H9 (cell line): Measurements from ENCODE around the gene TEX2. TPM values are rescaled to one million over a fixed set of nuclear protein-coding genes. Genes with fewer than 3 reads are reported as not detected.

ENCODE experiments used
- DNase-seq: peaks from one replicate; pipeline ENCODE4 v3.0.0-alpha.2; 2017
- H2AFZ ChIP-seq: one replicate; pipeline ENCODE4 v1.6.1; 2013; ENCODE audit warnings: mild to moderate bottlenecking, low read length, control low read depth, moderate library complexity
- H2AK5ac ChIP-seq: 2 replicates; pipeline ENCODE4 v1.6.1; 2013; ENCODE audit warnings: low read length, control low read depth, mixed read lengths; ENCODE audit not compliant: insufficient read length
- H2BK120ac ChIP-seq: one replicate; pipeline ENCODE4 v1.6.1; 2013; ENCODE audit warnings: low read depth, mild to moderate bottlenecking, low read length, control low read depth, inconsistent platforms; ENCODE audit not compliant: poor library complexity, severe bottlenecking
- H2BK12ac ChIP-seq: 2 replicates; pipeline ENCODE4 v1.6.1; 2013; ENCODE audit warnings: low read length, control low read depth, mixed read lengths, low read depth; ENCODE audit not compliant: insufficient read length
- H2BK15ac ChIP-seq: 2 replicates; pipeline ENCODE4 v1.6.1; 2013; ENCODE audit warnings: low read depth, low read length, control low read depth
- H2BK20ac ChIP-seq: one replicate; pipeline ENCODE4 v1.6.1; 2013; ENCODE audit warnings: low read depth, mild to moderate bottlenecking, low read length, control low read depth, inconsistent platforms; ENCODE audit not compliant: poor library complexity, severe bottlenecking
- H2BK5ac ChIP-seq: 2 replicates; pipeline ENCODE4 v1.6.1; 2013; ENCODE audit warnings: low read length, control low read depth, mixed read lengths; ENCODE audit not compliant: insufficient read length
- H3K14ac ChIP-seq: 2 replicates; pipeline ENCODE4 v1.6.1; 2013; ENCODE audit warnings: low read length, control low read depth; ENCODE audit not compliant: insufficient read depth
- H3K18ac ChIP-seq: 2 replicates; pipeline ENCODE4 v1.6.1; 2013; ENCODE audit warnings: low read depth, mild to moderate bottlenecking, mixed read lengths, low read length, control low read depth; ENCODE audit not compliant: insufficient read length
- H3K23ac ChIP-seq: 2 replicates; pipeline ENCODE4 v1.6.1; 2013; ENCODE audit warnings: low read length, control low read depth, mixed read lengths, low read depth; ENCODE audit not compliant: insufficient read length
- H3K23me2 ChIP-seq: 2 replicates; pipeline ENCODE4 v1.6.1; 2013; ENCODE audit warnings: low read depth, mild to moderate bottlenecking, mixed read lengths, low read length, control low read depth; ENCODE audit not compliant: insufficient read length, poor library complexity, severe bottlenecking
- H3K27ac ChIP-seq: 2 replicates; pipeline ENCODE4 v1.5.1; 2013; ENCODE audit warnings: low read length, control low read depth, mixed read lengths, low read depth; ENCODE audit not compliant: insufficient read length
- H3K27me3 ChIP-seq: 2 replicates; pipeline ENCODE4 v1.6.1; 2013; ENCODE audit warnings: low read length, control low read depth, inconsistent platforms; ENCODE audit not compliant: insufficient read depth
- H3K4ac ChIP-seq: 2 replicates; pipeline ENCODE4 v1.6.1; 2013; ENCODE audit warnings: low read depth, mild to moderate bottlenecking, control low read depth, inconsistent platforms, low read length, moderate library complexity
- H3K4me1 ChIP-seq: 2 replicates; pipeline ENCODE4 v1.6.1; 2013; ENCODE audit warnings: low read length, control low read depth, inconsistent platforms; ENCODE audit not compliant: insufficient read depth
- H3K4me2 ChIP-seq: 2 replicates; pipeline ENCODE4 v1.6.1; 2013; ENCODE audit warnings: low read length, control low read depth, mixed read lengths; ENCODE audit not compliant: insufficient read length, insufficient read depth
- H3K56ac ChIP-seq: 2 replicates; pipeline ENCODE4 v1.6.1; 2013; ENCODE audit warnings: low read depth, mild to moderate bottlenecking, mixed read lengths, low read length, control low read depth; ENCODE audit not compliant: insufficient read length
- H3K79me1 ChIP-seq: 2 replicates; pipeline ENCODE4 v1.6.1; 2013; ENCODE audit warnings: low read depth, mild to moderate bottlenecking, moderate library complexity, low read length, control low read depth, inconsistent platforms; ENCODE audit not compliant: insufficient read depth, poor library complexity, severe bottlenecking
- H3K79me2 ChIP-seq: 2 replicates; pipeline ENCODE4 v1.6.1; 2013; ENCODE audit warnings: low read length, control low read depth, inconsistent platforms; ENCODE audit not compliant: insufficient read depth
- H3K9ac ChIP-seq: 2 replicates; pipeline ENCODE4 v1.6.1; 2013; ENCODE audit warnings: low read length, control low read depth, mixed read lengths; ENCODE audit not compliant: insufficient read length; ENCODE audit errors: extremely low read depth
- H3K9me3 ChIP-seq: one replicate; pipeline ENCODE4 v1.6.1; 2013; ENCODE audit warnings: low read depth, low read length, inconsistent platforms; ENCODE audit not compliant: control insufficient read depth
- H3T11ph ChIP-seq: one replicate; pipeline ENCODE4 v1.6.1; 2013; ENCODE audit warnings: mild to moderate bottlenecking, low read length, control low read depth, inconsistent platforms
- H4K20me1 ChIP-seq: one replicate; pipeline ENCODE4 v1.6.1; 2013; ENCODE audit not compliant: control insufficient read depth, insufficient read length, insufficient read depth
- H4K5ac ChIP-seq: 2 replicates; pipeline ENCODE4 v1.6.1; 2013; ENCODE audit warnings: low read depth, mild to moderate bottlenecking, mixed read lengths, low read length, control low read depth; ENCODE audit not compliant: insufficient read length
- H4K8ac ChIP-seq: replicated peaks from 2 replicates; pipeline ENCODE4 v1.6.1; 2013; ENCODE audit warnings: low read length, control low read depth, mixed read lengths, low read depth; ENCODE audit not compliant: insufficient read length
- H4K91ac ChIP-seq: 2 replicates; pipeline ENCODE4 v1.6.1; 2013; ENCODE audit warnings: low read depth, mild to moderate bottlenecking, moderate library complexity, mixed read lengths, low read length, control low read depth; ENCODE audit not compliant: insufficient read length
- H3K27ac Mint-ChIP-seq, 3 experiments: 2 replicates in 2 of 3; 3 replicates in 1 of 3; pipeline ENCODE4 v1.8.0; 2020 to 2021; ENCODE audit warnings: mixed read lengths in 3 of 3, mild to moderate bottlenecking in 1 of 3, moderate library complexity in 1 of 3
- H3K27me3 Mint-ChIP-seq: 2 replicates; pipeline ENCODE4 v1.8.0; 2021; ENCODE audit warnings: low read depth, mild to moderate bottlenecking, moderate library complexity, mixed read lengths
- H3K36me3 Mint-ChIP-seq, 3 experiments: 2 replicates in 2 of 3; 3 replicates in 1 of 3; pipeline ENCODE4 v1.8.0; 2020 to 2021; ENCODE audit warnings: low read depth in 3 of 3, mixed read lengths in 3 of 3; ENCODE audit not compliant: insufficient read depth in 1 of 3
- H3K4me1 Mint-ChIP-seq, 2 experiments: 2 replicates each; pipeline ENCODE4 v1.8.0; 2020; ENCODE audit warnings: mixed read lengths in 2 of 2
- H3K4me3 Mint-ChIP-seq, 2 experiments: 2 replicates in 1 of 2; 3 replicates in 1 of 2; pipeline ENCODE4 v1.8.0; 2020 to 2021; ENCODE audit warnings: mild to moderate bottlenecking in 2 of 2, mixed read lengths in 2 of 2, moderate library complexity in 1 of 2
- H3K9me3 Mint-ChIP-seq, 2 experiments: 2 replicates in 1 of 2; 3 replicates in 1 of 2; pipeline ENCODE4 v1.8.0; 2020; ENCODE audit warnings: mild to moderate bottlenecking in 2 of 2, mixed read lengths in 2 of 2, moderate library complexity in 1 of 2
- WGBS: extraction: QIAGEN DNeasy Blood & Tissue Kit; methylation state at CpG from one replicate; pipeline ENCODE4 v1.1.7; 2013; ENCODE audit warnings: missing lambda C conversion rate, low lambda C conversion rate, mixed read lengths; ENCODE audit not compliant: insufficient read length; ENCODE audit errors: extremely low coverage; 5-methylcytosine and 5-hydroxymethylcytosine counted together
- total RNA-seq: library from RNA; stranded (reverse); gene quantifications from 2 replicates; pipeline ENCODE4 v1.2.1, GENCODE V29; 2021
- TF ChIP-seq, protein P1 (sequence below): fragments of 200-600 bp; sonication (generic); conservative IDR thresholded peaks from 3 replicates; pipeline ENCODE4 v1.8.0; 2021; ENCODE audit warnings: antibody characterized with exemption, mild to moderate bottlenecking

Gene TEX2
- total RNA-seq, 1 experiment from 2014 or later = 12.2 TPM

- no peak overlapping the region for H2BK5ac ChIP-seq
- H3K79me2 ChIP-seq = no peaks in the 10 kb centered on the region
- no peak overlapping the region for H2AFZ ChIP-seq
- H4K91ac ChIP-seq = no peak overlapping the region
- DNase-seq = no peak
- no peaks in the 10 kb centered on the region for H4K20me1 ChIP-seq
- no peak overlapping the region for H3K9ac ChIP-seq
- H3K23me2 ChIP-seq = no peaks in the 10 kb centered on the region
- H3T11ph ChIP-seq = no peak overlapping the region
- WGBS = no CpG with 5 or more reads among the region's 3 CpGs
- no peaks in the 10 kb centered on the region for H3K4me1 Mint-ChIP-seq
- H3K27ac ChIP-seq = no peak overlapping the region
- no peak overlapping the region for H2AK5ac ChIP-seq
- no peak overlapping the region for H3K4me2 ChIP-seq
- no peaks in the 10 kb centered on the region for H3K9me3 ChIP-seq
- H3K27ac Mint-ChIP-seq = peak overlapping the region in 2 of 3 experiments; percentile 62 to 63; a peak in 3 of 7 replicates
- no peak overlapping the region for H2BK20ac ChIP-seq
- H3K4me1 ChIP-seq = no peaks in the 10 kb centered on the region
- no peaks in the 10 kb centered on the region for H3K27me3 ChIP-seq
- H3K23ac ChIP-seq = no peak overlapping the region
- no peak overlapping the region for H4K8ac ChIP-seq
- no peak overlapping the region for H3K18ac ChIP-seq
- no peaks in the 10 kb centered on the region for H3K27me3 Mint-ChIP-seq
- H3K36me3 Mint-ChIP-seq = peaks cover 5 to 16% (median 7%) of the 10 kb centered on the region in 3 experiments; a peak in 4 of 7 replicates
- no peak overlapping the region for H3K14ac ChIP-seq
- no peak overlapping the region for H3K4me3 Mint-ChIP-seq
- H2BK12ac ChIP-seq = no peak overlapping the region
- H2BK120ac ChIP-seq = no peak overlapping the region
- TF ChIP-seq, protein P1, sequence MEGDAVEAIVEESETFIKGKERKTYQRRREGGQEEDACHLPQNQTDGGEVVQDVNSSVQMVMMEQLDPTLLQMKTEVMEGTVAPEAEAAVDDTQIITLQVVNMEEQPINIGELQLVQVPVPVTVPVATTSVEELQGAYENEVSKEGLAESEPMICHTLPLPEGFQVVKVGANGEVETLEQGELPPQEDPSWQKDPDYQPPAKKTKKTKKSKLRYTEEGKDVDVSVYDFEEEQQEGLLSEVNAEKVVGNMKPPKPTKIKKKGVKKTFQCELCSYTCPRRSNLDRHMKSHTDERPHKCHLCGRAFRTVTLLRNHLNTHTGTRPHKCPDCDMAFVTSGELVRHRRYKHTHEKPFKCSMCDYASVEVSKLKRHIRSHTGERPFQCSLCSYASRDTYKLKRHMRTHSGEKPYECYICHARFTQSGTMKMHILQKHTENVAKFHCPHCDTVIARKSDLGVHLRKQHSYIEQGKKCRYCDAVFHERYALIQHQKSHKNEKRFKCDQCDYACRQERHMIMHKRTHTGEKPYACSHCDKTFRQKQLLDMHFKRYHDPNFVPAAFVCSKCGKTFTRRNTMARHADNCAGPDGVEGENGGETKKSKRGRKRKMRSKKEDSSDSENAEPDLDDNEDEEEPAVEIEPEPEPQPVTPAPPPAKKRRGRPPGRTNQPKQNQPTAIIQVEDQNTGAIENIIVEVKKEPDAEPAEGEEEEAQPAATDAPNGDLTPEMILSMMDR = no peak
- no peak overlapping the region for H2BK15ac ChIP-seq
- no peaks in the 10 kb centered on the region for H3K9me3 Mint-ChIP-seq
- H3K79me1 ChIP-seq = no peaks in the 10 kb centered on the region
- H4K5ac ChIP-seq = no peak overlapping the region
- no peak overlapping the region for H3K56ac ChIP-seq
- no peak overlapping the region for H3K4ac ChIP-seq
Measured at GRCh38 chr17:64166876-64167275, 96.2 kb downstream of the TEX2 start.
